NCI-H1417 (cell line): ENCODE data around the gene VSIG10.

Source experiments
- DNase-seq, 3 experiments: peaks; one replicate each; lab custom pipeline; 2025; lab: John Stamatoyannopoulos, UW

VSIG10 gene

DNA sequence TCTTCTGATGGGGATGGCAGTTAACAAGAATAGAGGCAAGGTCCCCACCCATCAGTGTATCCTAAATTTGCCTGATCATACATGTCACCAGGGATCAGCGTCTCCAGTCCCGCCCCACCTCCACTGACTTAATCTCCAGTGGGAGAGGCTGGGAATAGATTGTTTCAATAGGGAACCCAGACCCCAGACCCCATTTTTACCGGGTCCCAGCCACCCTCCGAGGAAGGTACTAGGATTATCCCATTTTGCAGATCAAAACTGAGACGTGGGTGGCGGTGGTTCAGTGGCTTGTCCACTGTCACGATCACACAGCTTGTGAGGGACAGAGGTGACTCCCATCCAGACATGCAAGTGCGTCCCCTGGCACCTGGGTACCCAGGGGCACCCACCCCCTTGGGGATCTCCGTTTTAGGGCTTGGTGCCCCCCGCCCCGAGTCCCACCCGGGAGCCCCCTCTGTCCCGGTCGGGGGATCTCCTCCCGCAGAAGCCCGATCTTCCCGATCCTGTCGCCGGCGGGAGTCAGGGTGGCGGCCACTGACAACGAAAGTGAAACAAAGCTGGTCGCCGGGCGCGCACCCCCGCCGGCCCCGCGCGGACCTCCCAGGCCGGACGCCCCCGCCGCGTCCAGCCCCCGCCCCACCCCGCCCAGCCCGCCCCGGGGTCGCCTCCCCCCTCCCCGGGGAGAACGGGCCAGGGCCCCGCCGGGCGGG lies 43.4 kb downstream of the VSIG10 start:
- peak; percentile 58 to 76 (median 73) for DNase-seq

- DNase-seq = peak; percentile 20 to 58 (median 43)
These were observed 44.2 kb downstream of the VSIG10 start for GRCh38 chr12:118059341-118060191.

- DNase-seq = no peak
These were observed 44.9 kb downstream of the VSIG10 start for GRCh38 chr12:118058881-118059280.

- no peak for DNase-seq
These were observed 45.6 kb downstream of the VSIG10 start for GRCh38 chr12:118058227-118058626.

GRCh38 chr12:118055865-118056773 lies 47.7 kb downstream of the VSIG10 start:
- DNase-seq = peak in 2 of 3 experiments; percentile 12 to 27

- peak; percentile 45 to 58 (median 49) for DNase-seq
These were observed 48.7 kb downstream of the VSIG10 start for GRCh38 chr12:118055144-118055557.

- no peak for DNase-seq
These were observed 50.5 kb downstream of the VSIG10 start for GRCh38 chr12:118053071-118053985.

GRCh38 chr12:118052324-118053070 lies 51.3 kb downstream of the VSIG10 start:
- DNase-seq = no peak

DNA sequence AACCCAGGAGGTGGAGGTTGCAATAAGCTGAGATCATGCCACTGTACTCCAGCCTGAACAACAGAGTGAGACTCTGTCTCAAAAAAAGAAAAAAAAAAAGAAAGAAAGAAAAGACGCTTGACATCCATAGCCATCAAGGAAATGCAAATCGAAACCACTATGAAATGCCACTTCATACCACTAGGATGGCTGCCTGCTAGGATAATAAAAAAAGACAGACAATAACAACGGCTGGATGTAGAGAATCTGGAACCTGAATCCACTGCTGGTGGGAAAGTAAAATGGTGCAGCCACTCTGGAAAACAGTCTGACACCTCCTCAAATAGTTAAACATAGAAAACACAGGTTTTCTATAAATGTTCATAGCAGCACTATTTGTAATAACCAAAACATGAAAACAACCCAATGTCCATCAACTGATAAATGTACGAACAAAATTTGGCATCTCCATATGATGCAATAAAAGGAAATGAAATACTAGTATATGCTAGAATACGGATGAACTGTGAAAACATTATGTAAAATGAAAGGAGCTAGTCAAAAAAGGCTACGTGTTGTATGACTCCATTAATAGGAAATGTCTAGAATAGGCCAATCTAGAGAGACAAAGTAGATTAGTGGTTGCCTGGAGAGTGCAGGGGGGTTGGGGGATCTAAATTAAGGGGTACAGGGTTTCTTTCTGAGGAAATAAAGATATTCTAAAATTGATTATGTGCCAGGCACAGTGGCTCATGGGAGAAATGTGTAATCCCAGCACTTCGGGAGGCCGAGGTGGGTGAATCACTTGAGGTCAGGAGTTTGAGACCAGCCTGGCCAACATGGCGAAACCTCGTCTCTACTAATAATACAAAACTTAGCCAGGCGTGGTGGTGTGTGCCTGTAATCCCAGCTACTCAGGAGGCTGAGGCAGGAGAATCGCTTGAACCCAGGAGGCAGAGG lies 52.6 kb downstream of the VSIG10 start:
- DNase-seq = no peak

- DNase-seq = no peak
These were observed 57.4 kb downstream of the VSIG10 start for GRCh38 chr12:118046430-118046829.

DNA sequence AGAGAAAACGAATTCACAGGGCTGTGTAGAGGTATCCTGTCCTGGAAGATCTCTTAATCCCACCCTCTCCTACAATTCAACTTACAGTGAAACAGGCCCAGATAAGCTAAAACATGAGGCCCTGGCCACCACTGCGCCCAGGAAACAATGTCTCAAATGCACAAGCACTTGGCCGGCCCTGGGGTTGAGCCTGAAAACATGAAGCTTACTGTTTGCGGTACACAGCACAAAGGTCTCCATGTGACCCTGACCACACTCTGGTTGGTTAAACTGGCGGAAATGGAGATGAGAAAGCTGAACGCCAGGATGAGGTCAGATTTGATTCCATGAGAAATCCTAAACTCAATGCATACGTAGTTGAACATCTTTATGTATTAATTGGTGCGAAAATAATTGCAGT lies 59.2 kb downstream of the VSIG10 start:
- DNase-seq = no peak

GRCh38 chr12:118044075-118044474 lies 59.7 kb downstream of the VSIG10 start:
- no peak for DNase-seq

DNA sequence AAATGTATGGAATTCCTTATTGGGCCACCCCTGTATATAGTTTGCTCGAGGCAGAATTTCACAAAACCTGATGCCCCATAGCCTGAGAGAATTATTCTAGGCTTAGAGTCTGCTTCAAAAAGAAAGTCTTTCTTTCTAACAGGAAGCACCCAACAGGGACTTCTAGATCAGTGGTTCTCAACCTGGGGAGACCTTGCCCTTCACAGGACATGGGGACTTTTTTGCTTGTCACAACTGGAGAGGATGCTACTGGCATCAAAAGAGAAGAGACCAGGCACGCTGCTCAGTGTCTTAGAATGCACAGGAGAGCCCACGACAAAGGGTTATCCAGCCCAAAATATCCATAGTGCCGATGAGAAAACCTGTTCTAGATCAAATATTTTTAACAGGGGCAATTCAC lies 61.7 kb downstream of the VSIG10 start:
- no peak for DNase-seq

GRCh38 chr12:118038137-118038536 lies 65.7 kb downstream of the VSIG10 start:
- DNase-seq = peak; percentile 77 to 92 (median 77)

DNA sequence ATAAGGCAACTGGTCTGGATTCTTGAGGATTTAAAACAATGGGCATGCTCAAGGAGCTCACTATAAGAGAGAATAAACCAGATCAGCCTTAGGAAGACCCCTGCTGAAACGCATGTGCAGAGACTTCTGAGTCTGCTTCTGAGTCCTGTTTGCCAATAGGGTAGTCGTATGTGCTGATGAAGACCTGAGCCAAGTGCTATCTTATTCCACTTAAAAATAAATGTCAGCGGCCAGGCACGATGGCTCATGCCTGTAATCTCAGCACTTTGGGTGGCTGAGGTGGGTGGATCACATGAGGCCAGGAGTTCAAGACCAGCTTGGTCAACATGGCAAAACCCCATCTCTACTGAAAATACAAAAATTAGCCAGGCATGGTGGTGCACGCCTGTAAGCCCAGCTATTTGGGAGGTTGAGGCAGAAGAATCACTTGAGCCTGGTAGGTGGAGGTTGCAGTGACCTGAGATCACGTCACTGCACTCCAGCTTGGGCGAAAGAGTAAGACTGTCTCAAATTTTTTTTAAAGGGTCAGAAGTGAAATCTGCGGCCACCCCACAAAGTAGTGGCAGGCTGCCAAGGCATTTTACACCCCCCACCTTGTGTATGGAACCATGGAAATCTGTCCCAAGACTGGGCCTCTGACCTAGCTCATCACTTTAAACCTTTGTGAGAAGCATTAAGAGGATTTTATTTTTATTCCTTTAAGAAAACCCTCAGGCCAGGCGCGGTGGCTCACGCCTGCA lies 67.0 kb downstream of the VSIG10 start:
- DNase-seq = no peak

DNA sequence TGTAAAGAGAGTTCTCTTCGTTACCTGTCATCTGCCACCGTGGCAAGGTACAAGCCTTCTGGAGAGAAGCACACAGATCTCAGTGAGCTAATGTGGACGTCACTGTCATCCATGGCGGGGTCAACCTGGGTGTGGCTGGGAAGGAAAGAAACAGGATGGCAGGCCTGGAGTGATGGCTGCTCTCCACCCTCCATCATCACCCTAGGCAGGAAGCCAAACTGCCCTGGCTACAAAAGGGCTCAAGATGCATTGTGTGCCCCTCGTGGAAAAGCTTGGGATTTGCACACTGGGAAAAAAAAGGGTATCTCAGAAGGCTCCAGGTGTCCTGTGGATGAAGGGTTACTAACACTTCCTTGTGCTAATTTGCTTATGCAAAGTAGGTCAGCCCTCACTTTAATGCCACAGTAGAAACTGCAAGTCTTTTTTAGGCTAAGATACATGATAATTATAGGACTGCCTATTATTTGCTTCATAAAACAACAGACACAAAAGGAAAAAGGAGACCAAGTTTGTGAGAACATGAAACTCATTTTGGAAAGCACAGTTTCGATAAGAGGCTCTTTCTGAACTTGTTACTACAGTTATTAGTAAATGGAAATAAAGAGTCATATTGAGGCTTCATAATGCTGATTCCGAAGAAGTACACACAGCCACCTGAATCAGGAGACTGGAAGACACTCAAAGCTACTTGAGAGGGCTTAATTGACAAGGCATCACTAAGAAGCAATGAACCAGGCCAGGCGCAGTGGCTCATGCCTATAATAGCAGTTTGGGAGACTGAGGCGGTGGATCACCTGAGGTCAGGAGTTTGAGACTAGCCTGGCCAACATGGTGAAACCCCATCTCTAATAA lies 68.4 kb downstream of the VSIG10 start:
- DNase-seq = peak in 1 of 3 experiments; percentile 52

DNA sequence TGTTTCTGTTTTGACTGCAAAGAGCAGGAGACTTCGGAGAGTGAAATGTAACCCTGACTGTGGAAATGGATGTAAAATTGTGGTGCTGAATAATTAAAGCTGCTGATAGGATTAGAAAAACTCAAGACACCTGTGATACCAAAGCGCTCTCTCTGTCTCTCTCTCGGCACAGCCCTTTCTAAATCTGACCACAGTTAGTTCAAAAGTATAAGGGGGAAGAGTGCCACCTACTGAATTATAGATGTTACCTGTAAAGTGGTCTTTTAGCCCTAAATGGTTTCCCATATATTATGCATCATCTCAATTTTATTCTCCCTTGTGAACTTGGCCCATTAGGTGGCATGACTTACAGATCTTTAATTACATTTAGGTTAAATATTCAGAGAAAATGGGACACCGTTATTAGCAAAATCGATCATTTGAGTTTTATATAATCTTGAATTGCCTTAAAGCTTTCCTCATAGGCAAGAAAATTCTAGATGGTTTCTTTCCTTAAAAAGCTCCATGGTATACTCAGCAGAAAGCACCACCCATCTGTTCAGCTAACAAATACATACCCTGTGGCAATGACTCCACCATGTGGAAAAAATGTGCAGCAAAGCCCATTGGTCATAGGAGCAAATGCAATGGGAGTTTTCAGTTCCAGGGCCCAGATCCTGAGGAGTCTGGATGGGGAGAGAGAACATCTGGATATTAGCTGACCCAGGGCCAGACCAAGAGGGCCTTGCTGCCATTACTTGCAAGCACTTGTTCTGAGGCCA lies 69.2 kb downstream of the VSIG10 start:
- peak; percentile 39 to 67 (median 42) for DNase-seq
